Measurements from ENCODE around the gene HOXA4. TPM values are rescaled to one million over a fixed set of nuclear protein-coding genes. Genes with fewer than 3 reads are reported as not detected.

Gene HOXA4
- polyA plus RNA-seq, 3 donors = 0.48 TPM; not detected in 2

GRCh38 chr7:27132214-27132613, 1.7 kb upstream of the HOXA4 start:
- no peak overlapping the region for H2AFZ ChIP-seq (ENCODE audit: insufficient read depth, low read depth, low read length, poor library complexity, severe bottlenecking)
- Mint-ChIP-seq H3K27ac (no peak overlapping the region), H3K9me3 (peaks cover 0 to 9% (median 0%) of the 10 kb centered on the region in 7 donors), H3K36me3 (peaks cover 0 to 4% of the 10 kb centered on the region in 2 donors), H3K4me3 (no peak overlapping the region), H3K27me3 (ENCODE audit: low read depth in 3 of 3) (peaks cover 8 to 24% (median 10%) of the 10 kb centered on the region in 3 donors), H3K4me1 (peaks cover 38% of the 10 kb centered on the region)
- no peak overlapping the region for H3K4me2 ChIP-seq (replicated peaks; ENCODE audit: extremely low read depth, low read length, poor library complexity, severe bottlenecking)
- no CpG with 5 or more reads among the region's 2 CpGs for WGBS (ENCODE audit: insufficient coverage)
- H3K27me3 ChIP-seq (ENCODE audit: control insufficient read depth in 2 of 2, insufficient read depth in 2 of 2, low read length in 2 of 2) = peaks cover 6 to 18% of the 10 kb centered on the region in 2 donors
- no peak for DNase-seq
- peaks cover 15 to 34% of the 10 kb centered on the region in 2 donors for H3K4me1 ChIP-seq (ENCODE audit: control insufficient read depth in 1 of 2, insufficient read depth in 2 of 2, low read length in 2 of 2)
- no peak overlapping the region for H3K4me3 ChIP-seq (replicated peaks in 1 of 3; ENCODE audit: low read depth in 2 of 3, low read length in 3 of 3)
- no peak overlapping the region for H3K9ac ChIP-seq (ENCODE audit: insufficient read depth, low read length, poor library complexity, severe bottlenecking)
- no peak for TF ChIP-seq CTCF (IDR thresholded peaks at IDR 0.05)
- no peak overlapping the region for H3K27ac ChIP-seq (ENCODE audit: low read depth in 1 of 2, low read length in 2 of 2)
- no peaks in the 10 kb centered on the region for H3K36me3 ChIP-seq (replicated peaks in 1 of 2; ENCODE audit: control insufficient read depth in 1 of 2, insufficient read depth in 2 of 2, low read length in 2 of 2)
- H3K79me2 ChIP-seq (ENCODE audit: insufficient read depth, low read length) = no peaks in the 10 kb centered on the region
- intact Hi-C loops (cut with micrococcal nuclease) = no loop called here
- no peaks in the 10 kb centered on the region for H4K20me1 ChIP-seq (ENCODE audit: insufficient read depth, low read length)
- H3K9me3 ChIP-seq (replicated peaks in 1 of 2; ENCODE audit: control insufficient read depth in 1 of 2, insufficient read depth in 1 of 2, low read length in 2 of 2) = no peaks in the 10 kb centered on the region

GRCh38 chr7:27131390-27131819, 848 bp upstream of the HOXA4 start:
- 40% methylated on average over 3 of the region's 12 CpGs for WGBS (ENCODE audit: insufficient coverage)
- Histone ChIP-seq H3K4me3 (replicated peaks in 1 of 3; ENCODE audit: low read depth in 2 of 3, low read length in 3 of 3) (peak overlapping the region; percentile 47 to 78 (median 76)), H3K9ac (ENCODE audit: insufficient read depth, low read length, poor library complexity, severe bottlenecking) (peak overlapping the region; percentile 79), H3K36me3 (replicated peaks in 1 of 2; ENCODE audit: control insufficient read depth in 1 of 2, insufficient read depth in 2 of 2, low read length in 2 of 2) (no peaks in the 10 kb centered on the region), H3K27ac (ENCODE audit: low read depth in 1 of 2, low read length in 2 of 2) (peak overlapping the region in 1 of 2 donors; percentile 86), H3K9me3 (replicated peaks in 1 of 2; ENCODE audit: control insufficient read depth in 1 of 2, insufficient read depth in 1 of 2, low read length in 2 of 2) (no peaks in the 10 kb centered on the region), H3K79me2 (ENCODE audit: insufficient read depth, low read length) (no peaks in the 10 kb centered on the region), H4K20me1 (ENCODE audit: insufficient read depth, low read length) (no peaks in the 10 kb centered on the region), H3K27me3 (ENCODE audit: control insufficient read depth in 2 of 2, insufficient read depth in 2 of 2, low read length in 2 of 2) (peaks cover 2 to 10% of the 10 kb centered on the region in 2 donors), H3K4me1 (ENCODE audit: control insufficient read depth in 1 of 2, insufficient read depth in 2 of 2, low read length in 2 of 2) (peaks cover 10 to 27% of the 10 kb centered on the region in 2 donors), H2AFZ (ENCODE audit: insufficient read depth, low read depth, low read length, poor library complexity, severe bottlenecking) (peak overlapping the region; percentile 95), H3K4me2 (replicated peaks; ENCODE audit: extremely low read depth, low read length, poor library complexity, severe bottlenecking) (peak overlapping the region; percentile 76)
- TF ChIP-seq CTCF (IDR thresholded peaks at IDR 0.05) = no peak
- Mint-ChIP-seq H3K4me3 (peak overlapping the region; percentile 80 to 82), H3K4me1 (peaks cover 32% of the 10 kb centered on the region), H3K9me3 (peaks cover 0 to 9% (median 0%) of the 10 kb centered on the region in 7 donors), H3K27ac (peak overlapping the region in 5 of 7 donors; percentile 45 to 91 (median 84)), H3K27me3 (ENCODE audit: low read depth in 3 of 3) (peaks cover 8 to 17% (median 10%) of the 10 kb centered on the region in 3 donors), H3K36me3 (peaks cover 0 to 4% of the 10 kb centered on the region in 2 donors)
- DNase-seq = no peak
- intact Hi-C loops (cut with micrococcal nuclease) = no loop called here
